K562 (cell line): ENCODE data around the gene DDX50. TPM values are rescaled to one million over a fixed set of nuclear protein-coding genes. Genes with fewer than 3 reads are reported as not detected.

Experiments
- ARHGAP35 ChIP-seq: fragments of 450-650 bp; IDR thresholded peaks from 2 replicates; pipeline ENCODE4 v1.6.1; 2018; ENCODE audit not compliant: partially characterized antibody
- ARID4B ChIP-seq: sonication (generic); formaldehyde crosslinking; IDR thresholded peaks from 2 replicates; pipeline ENCODE4 v1.8.0; 2022; ENCODE audit warnings: mild to moderate bottlenecking, missing genetic modification reagents
- CBX2 ChIP-seq: fragments of 200-600 bp; sonication (generic); IDR thresholded peaks from one replicate; pipeline ENCODE4 v1.6.1; 2012; ENCODE audit warnings: mild to moderate bottlenecking, low read length, inconsistent platforms; ENCODE audit not compliant: insufficient read depth, poor library complexity, severe bottlenecking
- CLOCK ChIP-seq: fragments of 250-450 bp; sonication (Bioruptor Pico); IDR thresholded peaks from 2 replicates; pipeline ENCODE4 v1.4.0; 2020; ENCODE audit warnings: mild to moderate bottlenecking, moderate library complexity, borderline replicate concordance
- CREB3L1 ChIP-seq: fragments of 450-650 bp; IDR thresholded peaks from 2 replicates; pipeline ENCODE4 v1.6.1; 2014; ENCODE audit warnings: low read depth, mild to moderate bottlenecking, moderate library complexity, borderline replicate concordance
- ELF2 ChIP-seq: fragments of 250-450 bp; sonication (Bioruptor Pico); IDR thresholded peaks from 2 replicates; pipeline ENCODE4 v1.5.0; 2021; ENCODE audit warnings: mild to moderate bottlenecking
- ERF ChIP-seq: fragments of 450-650 bp; formaldehyde crosslinking; IDR thresholded peaks from 2 replicates; pipeline ENCODE4 v1.4.0; 2020; ENCODE audit warnings: mild to moderate bottlenecking, mixed read lengths
- FIP1L1 ChIP-seq: fragments of 200-400 bp; formaldehyde crosslinking; IDR thresholded peaks from 2 replicates; pipeline ENCODE4 v1.6.1; 2018; ENCODE audit warnings: mild to moderate bottlenecking, low read depth, low read length; ENCODE audit not compliant: poor library complexity, severe bottlenecking
- KLF6 ChIP-seq: fragments of 250-450 bp; sonication (Bioruptor Pico); IDR thresholded peaks from 2 replicates; pipeline ENCODE4 v1.4.0; 2020; ENCODE audit warnings: mild to moderate bottlenecking, moderate library complexity, borderline replicate concordance
- MCM5 ChIP-seq: fragments of 450-650 bp; IDR thresholded peaks from 2 replicates; pipeline ENCODE4 v1.6.1; 2016; ENCODE audit warnings: low read depth
- NONO ChIP-seq, 2 experiments: fragments of 200-400 bp in 1 of 2; fragments of 450-650 bp in 1 of 2; formaldehyde crosslinking in 1 of 2; IDR thresholded peaks; 2 replicates each; pipeline ENCODE4 v1.6.1; 2017; ENCODE audit warnings: low read depth in 2 of 2, mild to moderate bottlenecking in 2 of 2, moderate library complexity in 2 of 2, low read length in 1 of 2
- NRF1 ChIP-seq, 2 experiments: fragments of 450-650 bp; IDR thresholded peaks in 1 of 2; conservative IDR thresholded peaks in 1 of 2; 2 replicates each; pipeline ENCODE4 v1.6.1; 2014; ENCODE audit warnings: mild to moderate bottlenecking in 2 of 2
- PHF21A ChIP-seq: fragments of 450-650 bp; IDR thresholded peaks from 2 replicates; pipeline ENCODE4 v1.6.1; 2017; ENCODE audit warnings: low read depth, borderline replicate concordance
- POLR3A ChIP-seq: IDR thresholded peaks from 2 replicates; pipeline ENCODE4 v1.6.1; 2011; ENCODE audit warnings: borderline replicate concordance, mild to moderate bottlenecking, moderate library complexity; ENCODE audit not compliant: insufficient read length, insufficient read depth; ENCODE audit errors: extremely low read depth
- SAFB2 ChIP-seq: fragments of 200-400 bp; formaldehyde crosslinking; IDR thresholded peaks from 2 replicates; pipeline ENCODE4 v1.6.1; 2018; ENCODE audit warnings: borderline replicate concordance, low read length, low read depth, moderate library complexity; ENCODE audit not compliant: severe bottlenecking
- SMARCE1 ChIP-seq: fragments of 450-650 bp; IDR thresholded peaks from 2 replicates; pipeline ENCODE4 v1.7.1; 2016; ENCODE audit warnings: mild to moderate bottlenecking
- ZNF561 ChIP-seq: fragments of 450-650 bp; formaldehyde crosslinking; conservative IDR thresholded peaks from 2 replicates; pipeline ENCODE4 v1.4.0; 2020; ENCODE audit warnings: mild to moderate bottlenecking, moderate library complexity
- ZNF778 ChIP-seq: fragments of 450-650 bp; formaldehyde crosslinking; IDR thresholded peaks from 2 replicates; pipeline ENCODE4 v1.4.0; 2020; ENCODE audit warnings: mild to moderate bottlenecking, moderate library complexity
- ZSCAN29 ChIP-seq: fragments of 450-650 bp; IDR thresholded peaks from 2 replicates; pipeline ENCODE4 v1.6.1; 2017
- polyA plus RNA-seq, 8 experiments: library from polyadenylated mRNA; depleted of rRNA in 4 of 8; stranded (reverse) in 5 of 8; unstranded in 3 of 8; fragments of >200 nt; fragmentation: Nextera tagmentation in 2 of 8; fragmentation: Illumina TruSeq in 1 of 8; extraction: Ambion mirVana in 2 of 8; extraction: Trizol in 1 of 8; gene quantifications; 2 replicates each; pipeline versions ENCODE4 v1.2.1 to v1.2.3, GENCODE V29; 2011 to 2014; ENCODE audit warnings: inconsistent platforms in 1 of 8, missing spikeins in 1 of 8
- total RNA-seq, 7 experiments: library from RNA; depleted of rRNA in 6 of 7; stranded (reverse); fragments of >200 nt in 6 of 7; fragmentation: Illumina TruSeq in 2 of 7; extraction: Trizol in 2 of 7; gene quantifications; 2 replicates each; pipeline versions ENCODE4 v1.2.1 to v1.2.3, GENCODE V29; 2011 to 2021; ENCODE audit warnings: low replicate concordance in 1 of 7

Gene DDX50
- total and polyA plus RNA-seq, 9 of the 15 experiments (the other 6 are each of a cell fraction or from before 2014, with no cell fraction given) = 36.7 to 86.8 (median 57.4) TPM

GRCh38 chr10:68988530-68989316, 87.6 kb downstream of the DDX50 start, which contains the start of gene KIFBP (continued):
- TF ChIP-seq SMARCE1 (peak; percentile 93), ELF2 (CRISPR knock-in tag) (no peak), ZSCAN29 (peak; percentile 80), ARHGAP35 (no peak), CREB3L1 (peak; percentile 87), PHF21A (0 out of 2 replicates have a peak, but pooled peaks have one; percentile 9), NRF1 (conservative IDR thresholded peaks at IDR 0.05 in 1 of 2, IDR thresholded peaks at IDR 0.05 in 1 of 2) (peak; percentile 67 to 73; a peak in 3 of 4 replicates), KLF6 (CRISPR knock-in tag) (peak; percentile 89), ERF (CRISPR knock-in tag) (peak; percentile 65; the same call in 1 of the 2 replicates), ARID4B (CRISPR knock-in tag) (peak; percentile 62), ZNF561 (CRISPR knock-in tag) (no peak), SAFB2 (no peak), POLR3A (no peak), ZNF778 (CRISPR knock-in tag) (no peak), FIP1L1 (peak; percentile 68), CLOCK (CRISPR knock-in tag) (no peak), NONO (IDR thresholded peaks at IDR 0.05; ENCODE audit: low read depth in 2 of 2, low read length in 1 of 2) (peak in 1 of 2 experiments; percentile 51; a peak in 1 of 4 replicates), CBX2 (no peak), MCM5 (no peak)
